Brain microvascular endothelial cell (primary cell): Measurements from ENCODE around the gene VSTM4.

ENCODE experiments used
- DNase-seq: peaks from one replicate; pipeline ENCODE4 v3.0.0-alpha.2; 2020
- H3K27ac ChIP-seq: fragments of 250-450 bp; sonication (Bioruptor Pico); 2 replicates; pipeline ENCODE4 v1.5.1; 2020; ENCODE audit warnings: mild to moderate bottlenecking, moderate library complexity
- H3K27me3 ChIP-seq: fragments of 250-450 bp; sonication (Bioruptor Pico); replicated peaks from 2 replicates; pipeline ENCODE4 v1.5.1; 2020; ENCODE audit warnings: mild to moderate bottlenecking
- H3K36me3 ChIP-seq: fragments of 250-450 bp; sonication (Bioruptor Pico); replicated peaks from 2 replicates; pipeline ENCODE4 v1.5.1; 2020; ENCODE audit warnings: mild to moderate bottlenecking
- H3K4me3 ChIP-seq: 2 replicates; pipeline ENCODE4 v1.5.1; 2011; ENCODE audit warnings: low read depth, mild to moderate bottlenecking, control low read depth, low read length, moderate library complexity
- in situ Hi-C: cut with HindIII; loops from 2 replicates; pipeline ENCODE4 v1.10.0; 2017; ENCODE audit warnings: low sequenced_read_pairs, low pct_ligation_motif_present
- TF ChIP-seq, protein P1 (sequence below): IDR thresholded peaks from 2 replicates; pipeline ENCODE4 v1.5.1; 2011; ENCODE audit warnings: low read depth, mild to moderate bottlenecking, moderate library complexity, low read length, control low read depth, inconsistent platforms; ENCODE audit errors: missing control alignments

The VSTM4 gene

DNA sequence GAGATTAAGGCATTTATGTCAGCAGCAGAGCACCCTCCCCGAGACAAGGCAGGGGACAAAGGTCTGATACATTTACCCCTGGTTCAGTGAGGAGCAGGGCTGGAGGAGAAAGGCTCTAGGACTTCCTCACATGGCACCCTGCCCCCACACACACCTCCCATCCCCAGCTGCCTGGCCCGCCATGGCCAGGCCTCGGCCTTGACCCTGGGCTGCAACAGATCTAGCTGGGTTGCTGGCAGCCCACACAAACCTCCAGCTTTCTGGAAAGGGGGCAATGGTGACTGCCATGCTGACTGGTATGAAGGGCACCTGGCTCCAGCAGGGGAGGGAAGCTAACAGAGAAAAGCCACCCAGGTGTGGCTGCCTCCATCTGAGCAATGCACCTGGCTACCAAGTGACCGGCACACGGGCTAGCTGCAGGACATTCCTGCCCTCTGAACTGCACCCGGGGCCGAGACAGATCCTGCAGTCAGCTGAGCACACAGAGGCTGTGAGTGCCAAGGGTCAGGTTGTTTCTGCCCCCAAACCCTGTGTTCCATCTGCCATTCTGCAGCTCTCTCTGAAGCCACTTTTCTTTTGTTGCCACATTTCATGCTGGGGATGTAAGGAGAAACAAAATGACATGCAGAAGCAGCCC, 89.9 kb downstream of the VSTM4 start:
- Histone ChIP-seq H3K27me3 (no peaks in the 10 kb centered on the region), H3K27ac (no peak overlapping the region), H3K4me3 (no peak overlapping the region), H3K36me3 (no peaks in the 10 kb centered on the region)
- in situ Hi-C loops, result no loop called here
- no peak for DNase-seq
- TF ChIP-seq, protein P1, sequence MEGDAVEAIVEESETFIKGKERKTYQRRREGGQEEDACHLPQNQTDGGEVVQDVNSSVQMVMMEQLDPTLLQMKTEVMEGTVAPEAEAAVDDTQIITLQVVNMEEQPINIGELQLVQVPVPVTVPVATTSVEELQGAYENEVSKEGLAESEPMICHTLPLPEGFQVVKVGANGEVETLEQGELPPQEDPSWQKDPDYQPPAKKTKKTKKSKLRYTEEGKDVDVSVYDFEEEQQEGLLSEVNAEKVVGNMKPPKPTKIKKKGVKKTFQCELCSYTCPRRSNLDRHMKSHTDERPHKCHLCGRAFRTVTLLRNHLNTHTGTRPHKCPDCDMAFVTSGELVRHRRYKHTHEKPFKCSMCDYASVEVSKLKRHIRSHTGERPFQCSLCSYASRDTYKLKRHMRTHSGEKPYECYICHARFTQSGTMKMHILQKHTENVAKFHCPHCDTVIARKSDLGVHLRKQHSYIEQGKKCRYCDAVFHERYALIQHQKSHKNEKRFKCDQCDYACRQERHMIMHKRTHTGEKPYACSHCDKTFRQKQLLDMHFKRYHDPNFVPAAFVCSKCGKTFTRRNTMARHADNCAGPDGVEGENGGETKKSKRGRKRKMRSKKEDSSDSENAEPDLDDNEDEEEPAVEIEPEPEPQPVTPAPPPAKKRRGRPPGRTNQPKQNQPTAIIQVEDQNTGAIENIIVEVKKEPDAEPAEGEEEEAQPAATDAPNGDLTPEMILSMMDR, result no peak

GRCh38 chr10:49024484-49024883, 90.8 kb downstream of the VSTM4 start:
- no peak for DNase-seq
- no peak overlapping the region for H3K27ac ChIP-seq
- H3K36me3 ChIP-seq, result no peaks in the 10 kb centered on the region
- H3K27me3 ChIP-seq, result no peaks in the 10 kb centered on the region
- in situ Hi-C loops, result no loop called here
- no peak overlapping the region for H3K4me3 ChIP-seq
- TF ChIP-seq, protein P1, result no peak

DNA sequence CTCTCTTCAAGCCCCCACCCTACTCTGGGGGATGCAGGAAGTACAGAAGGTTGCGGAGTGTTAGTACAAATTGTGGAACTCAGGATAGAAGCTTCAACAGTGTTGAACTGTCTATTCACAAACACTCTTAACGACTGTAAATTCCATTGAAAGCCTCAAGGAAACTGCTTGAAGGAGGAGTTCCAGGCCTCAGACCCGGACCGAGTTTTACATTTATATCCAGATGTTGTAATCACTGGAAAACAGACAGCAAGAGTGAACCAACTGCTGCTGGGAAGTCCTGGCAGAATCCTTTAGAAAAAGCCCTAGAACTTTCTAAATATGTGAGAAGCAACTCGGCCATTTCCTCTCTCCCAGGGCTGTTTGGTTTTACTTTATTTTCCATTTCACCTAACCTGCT, 91.6 kb downstream of the VSTM4 start:
- Histone ChIP-seq H3K36me3 (no peaks in the 10 kb centered on the region), H3K27me3 (no peaks in the 10 kb centered on the region), H3K4me3 (no peak overlapping the region), H3K27ac (no peak overlapping the region)
- in situ Hi-C loops, result no loop called here
- no peak for DNase-seq
- TF ChIP-seq, protein P1, result no peak

DNA sequence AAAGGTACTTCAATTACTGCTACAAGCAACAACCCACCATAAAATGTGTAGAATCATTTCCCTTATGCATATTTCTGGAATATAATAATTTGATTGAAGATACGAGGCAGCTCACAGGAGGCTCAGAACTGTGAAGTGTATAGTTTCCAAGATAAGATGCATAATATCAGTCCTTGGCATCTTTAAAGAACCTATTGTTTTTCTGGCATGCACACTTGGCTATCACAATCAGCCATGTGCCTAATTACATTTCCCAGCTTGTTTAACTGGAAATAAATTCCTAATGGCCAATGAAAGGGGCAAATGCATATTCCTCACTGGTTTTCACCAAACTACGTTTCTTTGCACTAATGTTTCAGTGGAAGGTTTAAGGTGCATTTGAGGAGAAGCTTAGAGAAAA, 92.3 kb downstream of the VSTM4 start:
- in situ Hi-C loops, result no loop called here
- no peaks in the 10 kb centered on the region for H3K36me3 ChIP-seq
- no peak for DNase-seq
- TF ChIP-seq, protein P1, result no peak
- H3K27me3 ChIP-seq, result no peaks in the 10 kb centered on the region
- H3K27ac ChIP-seq, result no peak overlapping the region
- no peak overlapping the region for H3K4me3 ChIP-seq

- H3K27ac ChIP-seq, result no peak overlapping the region
- no peaks in the 10 kb centered on the region for H3K36me3 ChIP-seq
- no peaks in the 10 kb centered on the region for H3K27me3 ChIP-seq
- no peak for DNase-seq
- TF ChIP-seq, protein P1, result no peak
- in situ Hi-C loops, result no loop called here
- no peak overlapping the region for H3K4me3 ChIP-seq
Measured at GRCh38 chr10:49021685-49022084, 93.6 kb downstream of the VSTM4 start.

GRCh38 chr10:49015700-49016099, 99.6 kb downstream of the VSTM4 start:
- Histone ChIP-seq H3K4me3 (no peak overlapping the region), H3K27me3 (no peaks in the 10 kb centered on the region), H3K27ac (no peak overlapping the region), H3K36me3 (no peaks in the 10 kb centered on the region)
- TF ChIP-seq, protein P1, result no peak
- no peak for DNase-seq
- in situ Hi-C loops, result no loop called here
